ENCODE results near the gene PYGM. TPM values are rescaled to one million over a fixed set of nuclear protein-coding genes. Genes with fewer than 3 reads are reported as not detected.

PYGM gene
- total RNA-seq, 1 experiment from 2014 or later, result 3.6 TPM

GRCh38 chr11:64710418-64711137 lies 49.2 kb downstream of the PYGM start:
- Mint-ChIP-seq H3K27ac (no peak overlapping the region), H3K9me3 (no peaks in the 10 kb centered on the region; a peak in 2 of 5 replicates), H3K27me3 (ENCODE audit: low read depth) (peaks cover 73% of the 10 kb centered on the region), H3K4me1 (peaks cover 25 to 52% of the 10 kb centered on the region in 2 experiments), H3K36me3 (ENCODE audit: insufficient read depth in 1 of 3, low read depth in 3 of 3) (no peaks in the 10 kb centered on the region), H3K4me3 (peak overlapping the region in 1 of 2 experiments; percentile 79; a peak in 3 of 5 replicates)
- no peaks in the 10 kb centered on the region for H4K20me1 ChIP-seq (ENCODE audit: control insufficient read depth, insufficient read depth, insufficient read length)
- H3K18ac ChIP-seq (ENCODE audit: insufficient read length, low read depth, low read length), result no peak overlapping the region
- no peak overlapping the region for H3K27ac ChIP-seq (ENCODE audit: insufficient read length, low read depth, low read length)
- H2BK5ac ChIP-seq (ENCODE audit: insufficient read length, low read length), result no peak overlapping the region
- H3K79me2 ChIP-seq (ENCODE audit: insufficient read depth, low read length), result no peaks in the 10 kb centered on the region
- H4K5ac ChIP-seq (ENCODE audit: insufficient read length, low read depth, low read length), result no peak overlapping the region
- H3K14ac ChIP-seq (ENCODE audit: insufficient read depth, low read length), result no peak overlapping the region
- H3K9me3 ChIP-seq (ENCODE audit: control insufficient read depth, low read depth, low read length), result no peaks in the 10 kb centered on the region
- peaks cover 9% of the 10 kb centered on the region; the same call in 1 of the 2 replicates for H3K27me3 ChIP-seq (ENCODE audit: insufficient read depth, low read length)
- no peak overlapping the region for H3K23ac ChIP-seq (ENCODE audit: insufficient read length, low read depth, low read length)
- H2BK120ac ChIP-seq (ENCODE audit: low read depth, low read length, poor library complexity, severe bottlenecking), result no peak overlapping the region
- no peak overlapping the region for H3K4ac ChIP-seq (ENCODE audit: low read depth, low read length)
- H4K8ac ChIP-seq (replicated peaks; ENCODE audit: insufficient read length, low read depth, low read length), result no peak overlapping the region
- no peaks in the 10 kb centered on the region for H3K79me1 ChIP-seq (ENCODE audit: insufficient read depth, low read depth, low read length, poor library complexity, severe bottlenecking)
- no peak overlapping the region for H2BK12ac ChIP-seq (ENCODE audit: insufficient read length, low read depth, low read length)
- H3K4me2 ChIP-seq (ENCODE audit: insufficient read depth, insufficient read length, low read length), result peak overlapping the region; percentile 20
- peaks cover 11% of the 10 kb centered on the region; the same call in 1 of the 2 replicates for H3K4me1 ChIP-seq (ENCODE audit: insufficient read depth, low read length)
- H3K56ac ChIP-seq (ENCODE audit: insufficient read length, low read depth, low read length), result no peak overlapping the region
- peaks cover 6% of the 10 kb centered on the region for H3K23me2 ChIP-seq (ENCODE audit: insufficient read length, low read depth, low read length, poor library complexity, severe bottlenecking)
- H2AK5ac ChIP-seq (ENCODE audit: insufficient read length, low read length), result no peak overlapping the region
- no peak for DNase-seq
- H3T11ph ChIP-seq (ENCODE audit: low read length), result no peak overlapping the region
- no peak overlapping the region for H2BK20ac ChIP-seq (ENCODE audit: low read depth, low read length, poor library complexity, severe bottlenecking)
- no CpG with 5 or more reads among the region's 13 CpGs for WGBS (ENCODE audit: extremely low coverage, insufficient read length, low lambda C conversion rate)
- H3K9ac ChIP-seq (ENCODE audit: extremely low read depth, insufficient read length, low read length), result no peak overlapping the region
- TF ChIP-seq CTCF (conservative IDR thresholded peaks at IDR 0.05), result no peak
- no peak overlapping the region for H2BK15ac ChIP-seq (ENCODE audit: low read depth, low read length)
- no peak overlapping the region for H2AFZ ChIP-seq (ENCODE audit: low read length)
- H4K91ac ChIP-seq (ENCODE audit: insufficient read length, low read depth, low read length), result no peak overlapping the region

Data from H9 (cell line).